LNCaP clone FGC (cell line): ENCODE measurements around the gene GTF3C5.
"Not testable (repeated sequence)": the region's sequence is repeated elsewhere in the genome, so short reads cannot be mapped to it uniquely, and the experiment has no call there.

Experiments used
- DNase-seq: peaks from one replicate; pipeline ENCODE4 v3.0.0-alpha.2; 2011; ENCODE audit warnings: low read depth
- H3K4me3 ChIP-seq: 2 replicates; pipeline ENCODE4 v1.5.1; 2011; ENCODE audit warnings: mild to moderate bottlenecking, low read depth, low read length, control low read depth
- CTCF ChIP-seq: IDR thresholded peaks from 2 replicates; pipeline ENCODE4 v1.5.1; 2012; ENCODE audit warnings: mild to moderate bottlenecking; ENCODE audit not compliant: control insufficient read depth, insufficient read depth; ENCODE audit errors: extremely low read depth

GTF3C5 gene

GRCh38 chr9:133059623-133060022, 28.8 kb downstream of the GTF3C5 start:
- no peak for DNase-seq
- H3K4me3 ChIP-seq: no peak overlapping the region
- TF ChIP-seq CTCF: no peak

- TF ChIP-seq CTCF: no peak
- H3K4me3 ChIP-seq: no peak overlapping the region
- DNase-seq: no peak
These were observed 29.6 kb downstream of the GTF3C5 start for GRCh38 chr9:133060417-133060841.

- not testable (repeated sequence) for H3K4me3 ChIP-seq
- peak; percentile 41 for DNase-seq
These were observed 30.4 kb downstream of the GTF3C5 start for GRCh38 chr9:133061019-133061763.

GRCh38 chr9:133061764-133062145, 31.0 kb downstream of the GTF3C5 start, which contains the start of gene CEL:
Gene CEL, plus strand, starts transcription at chr9:133061981. Its CDS starts 22 bp downstream, at chr9:133062003.
- DNase-seq, H3K4me3 ChIP-seq: not testable (repeated sequence)

GRCh38 chr9:133062569-133062968, 31.8 kb downstream of the GTF3C5 start:
- not testable (repeated sequence) for DNase-seq, H3K4me3 ChIP-seq

- no peak for TF ChIP-seq CTCF
- no peak for DNase-seq
- no peak overlapping the region for H3K4me3 ChIP-seq
These were observed 32.3 kb downstream of the GTF3C5 start for GRCh38 chr9:133063159-133063499.

GRCh38 chr9:133063500-133064231, 32.9 kb downstream of the GTF3C5 start:
- no peak overlapping the region for H3K4me3 ChIP-seq
- no peak for DNase-seq
- TF ChIP-seq CTCF: no peak

- no peak for DNase-seq
- TF ChIP-seq CTCF: no peak
- no peak overlapping the region for H3K4me3 ChIP-seq
These were observed 33.7 kb downstream of the GTF3C5 start for GRCh38 chr9:133064241-133065069.
